HEK293 (cell line): Measurements from ENCODE around the gene ZDHHC14.

Experiments used
- CTCF ChIP-seq: fragments of 450-650 bp; formaldehyde crosslinking; IDR thresholded peaks from 2 replicates; pipeline ENCODE4 v1.5.1; 2016; ENCODE audit warnings: missing biosample characterization, missing genetic modification characterization
- ZNF623 ChIP-seq: fragments of 450-650 bp; formaldehyde crosslinking; IDR thresholded peaks from 2 replicates; pipeline ENCODE4 v1.5.1; 2016; ENCODE audit warnings: missing biosample characterization, missing genetic modification characterization
- ZNF76 ChIP-seq: fragments of 450-650 bp; formaldehyde crosslinking; IDR thresholded peaks from 2 replicates; pipeline ENCODE4; 2016; ENCODE audit warnings: low read depth, missing biosample characterization, missing genetic modification characterization, borderline replicate concordance

DNA sequence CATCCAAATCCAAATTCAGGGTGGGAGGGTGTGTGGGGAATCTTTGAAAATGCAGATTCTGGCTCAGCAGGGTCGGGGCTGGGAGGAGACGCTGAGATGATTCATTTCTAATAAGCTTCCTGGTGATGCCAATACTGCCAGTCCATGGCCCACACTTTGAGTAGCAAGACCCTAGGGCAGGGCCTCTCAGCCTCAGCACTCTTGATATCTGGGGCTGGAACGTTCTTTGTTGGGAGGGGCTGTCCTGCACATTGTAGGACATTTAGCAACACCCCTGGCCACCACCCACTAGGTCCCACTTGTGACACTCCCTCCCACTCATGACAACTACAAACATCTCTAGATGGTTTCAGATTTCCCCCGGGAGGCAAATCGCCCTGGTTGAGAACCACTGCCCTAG lies 191.0 kb downstream of the ZDHHC14 start:
- no peak for TF ChIP-seq ZNF76 (tag by site-specific recombination)
- no peak for TF ChIP-seq CTCF (tag by site-specific recombination)
- no peak for TF ChIP-seq ZNF623 (tag by site-specific recombination)
